K562 (cell line): Measurements from ENCODE around the gene MNDA. TPM values are rescaled to one million over a fixed set of nuclear protein-coding genes. Genes with fewer than 3 reads are reported as not detected.

Experiments
- ELF2 ChIP-seq: fragments of 250-450 bp; sonication (Bioruptor Pico); IDR thresholded peaks from 2 replicates; pipeline ENCODE4 v1.5.0; 2021; ENCODE audit warnings: mild to moderate bottlenecking
- FOXK1 ChIP-seq: sonication (generic); formaldehyde crosslinking; IDR thresholded peaks from 2 replicates; pipeline ENCODE4 v1.8.0; 2022; ENCODE audit warnings: missing genetic modification reagents, mild to moderate bottlenecking, borderline replicate concordance
- HMG20A ChIP-seq: fragments of 450-650 bp; formaldehyde crosslinking; conservative IDR thresholded peaks from 2 replicates; pipeline ENCODE4 v1.4.0; 2020; ENCODE audit warnings: mild to moderate bottlenecking, mixed read lengths
- IRF1 ChIP-seq: sonication (generic); formaldehyde crosslinking; IDR thresholded peaks from 2 replicates; pipeline ENCODE4 v1.8.0; 2022; ENCODE audit warnings: missing genetic modification reagents, mild to moderate bottlenecking, borderline replicate concordance
- KAT8 ChIP-seq: fragments of 450-650 bp; IDR thresholded peaks from 2 replicates; pipeline ENCODE4 v1.6.1; 2016; ENCODE audit warnings: low read depth, mild to moderate bottlenecking
- KLF13 ChIP-seq: fragments of 450-650 bp; IDR thresholded peaks from 2 replicates; pipeline ENCODE4 v1.6.1; 2016; ENCODE audit warnings: missing genetic modification characterization, low read depth, mild to moderate bottlenecking, missing compliant biosample characterization, moderate library complexity, borderline replicate concordance
- NFIC ChIP-seq: fragments of 450-650 bp; IDR thresholded peaks from 2 replicates; pipeline ENCODE4 v1.6.1; 2017; ENCODE audit warnings: mild to moderate bottlenecking, inconsistent platforms
- PHTF2 ChIP-seq: fragments of 250-450 bp; sonication (Bioruptor Pico); IDR thresholded peaks from 2 replicates; pipeline ENCODE4 v1.5.0; 2021; ENCODE audit warnings: mild to moderate bottlenecking
- SRSF7 ChIP-seq: fragments of 200-400 bp; formaldehyde crosslinking; optimal IDR thresholded peaks from 2 replicates; pipeline ENCODE3; 2017; ENCODE audit warnings: mild to moderate bottlenecking, low read depth, low read length
- TCF15 ChIP-seq: fragments of 250-450 bp; sonication (Bioruptor Pico); IDR thresholded peaks from 2 replicates; pipeline ENCODE4 v1.8.0; 2022; ENCODE audit warnings: moderate library complexity, mild to moderate bottlenecking, inconsistent platforms
- TFE3 ChIP-seq: fragments of 450-650 bp; formaldehyde crosslinking; IDR thresholded peaks from 2 replicates; pipeline ENCODE4 v1.4.0; 2020; ENCODE audit warnings: mild to moderate bottlenecking, mixed read lengths
- THRAP3 ChIP-seq: fragments of 450-650 bp; IDR thresholded peaks from 2 replicates; pipeline ENCODE4 v1.6.1; 2016; ENCODE audit warnings: mild to moderate bottlenecking, inconsistent platforms, borderline replicate concordance
- ZBTB49 ChIP-seq: sonication (generic); formaldehyde crosslinking; IDR thresholded peaks from 2 replicates; pipeline ENCODE4 v1.8.0; 2022; ENCODE audit warnings: missing genetic modification reagents, mild to moderate bottlenecking, borderline replicate concordance
- ZNF316 ChIP-seq: fragments of 450-650 bp; IDR thresholded peaks from 2 replicates; pipeline ENCODE4 v1.6.1; 2016
- ZNF695 ChIP-seq: fragments of 450-650 bp; formaldehyde crosslinking; IDR thresholded peaks from 2 replicates; pipeline ENCODE4 v1.4.0; 2020; ENCODE audit warnings: mild to moderate bottlenecking, moderate library complexity
- ZNF780A ChIP-seq: fragments of 250-450 bp; sonication (Bioruptor Pico); IDR thresholded peaks from 2 replicates; pipeline ENCODE4 v1.5.0; 2021; ENCODE audit warnings: mild to moderate bottlenecking
- polyA plus RNA-seq, 8 experiments: library from polyadenylated mRNA; depleted of rRNA in 4 of 8; stranded (reverse) in 5 of 8; unstranded in 3 of 8; fragments of >200 nt; fragmentation: Nextera tagmentation in 2 of 8; fragmentation: Illumina TruSeq in 1 of 8; extraction: Ambion mirVana in 2 of 8; extraction: Trizol in 1 of 8; gene quantifications; 2 replicates each; pipeline versions ENCODE4 v1.2.1 to v1.2.3, GENCODE V29; 2011 to 2014; ENCODE audit warnings: inconsistent platforms in 1 of 8, missing spikeins in 1 of 8
- total RNA-seq, 7 experiments: library from RNA; depleted of rRNA in 6 of 7; stranded (reverse); fragments of >200 nt in 6 of 7; fragmentation: Illumina TruSeq in 2 of 7; extraction: Trizol in 2 of 7; gene quantifications; 2 replicates each; pipeline versions ENCODE4 v1.2.1 to v1.2.3, GENCODE V29; 2011 to 2021; ENCODE audit warnings: low replicate concordance in 1 of 7
- TF ChIP-seq, protein P1 (sequence below): IDR thresholded peaks from 2 replicates; pipeline ENCODE4 v1.6.1; 2011; ENCODE audit warnings: borderline replicate concordance, low read depth, mild to moderate bottlenecking, moderate library complexity, low read length; ENCODE audit not compliant: insufficient read depth, poor library complexity, severe bottlenecking
- TF ChIP-seq, protein P2 (sequence below): fragments of 250-450 bp; sonication (Bioruptor Pico); IDR thresholded peaks from 2 replicates; pipeline ENCODE4 v1.8.0; 2021; ENCODE audit warnings: moderate library complexity, mild to moderate bottlenecking, inconsistent platforms

Gene MNDA
- total and polyA plus RNA-seq, 9 of the 15 experiments (the other 6 are each of a cell fraction or from before 2014, with no cell fraction given): 0.08 to 0.14 (median 0.09) TPM; not detected in 6

- TF ChIP-seq TCF15 (CRISPR knock-in tag): no peak
- TF ChIP-seq ZBTB49: no peak
- TF ChIP-seq FOXK1 (CRISPR knock-in tag): no peak
- no peak for TF ChIP-seq HMG20A (CRISPR knock-in tag)
- TF ChIP-seq ELF2: no peak
- TF ChIP-seq PHTF2 (CRISPR knock-in tag): no peak
- no peak for TF ChIP-seq TFE3 (CRISPR knock-in tag)
- TF ChIP-seq, protein P1, sequence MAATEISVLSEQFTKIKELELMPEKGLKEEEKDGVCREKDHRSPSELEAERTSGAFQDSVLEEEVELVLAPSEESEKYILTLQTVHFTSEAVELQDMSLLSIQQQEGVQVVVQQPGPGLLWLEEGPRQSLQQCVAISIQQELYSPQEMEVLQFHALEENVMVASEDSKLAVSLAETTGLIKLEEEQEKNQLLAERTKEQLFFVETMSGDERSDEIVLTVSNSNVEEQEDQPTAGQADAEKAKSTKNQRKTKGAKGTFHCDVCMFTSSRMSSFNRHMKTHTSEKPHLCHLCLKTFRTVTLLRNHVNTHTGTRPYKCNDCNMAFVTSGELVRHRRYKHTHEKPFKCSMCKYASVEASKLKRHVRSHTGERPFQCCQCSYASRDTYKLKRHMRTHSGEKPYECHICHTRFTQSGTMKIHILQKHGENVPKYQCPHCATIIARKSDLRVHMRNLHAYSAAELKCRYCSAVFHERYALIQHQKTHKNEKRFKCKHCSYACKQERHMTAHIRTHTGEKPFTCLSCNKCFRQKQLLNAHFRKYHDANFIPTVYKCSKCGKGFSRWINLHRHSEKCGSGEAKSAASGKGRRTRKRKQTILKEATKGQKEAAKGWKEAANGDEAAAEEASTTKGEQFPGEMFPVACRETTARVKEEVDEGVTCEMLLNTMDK: no peak
- TF ChIP-seq IRF1 (CRISPR knock-in tag): no peak
- TF ChIP-seq, protein P2, sequence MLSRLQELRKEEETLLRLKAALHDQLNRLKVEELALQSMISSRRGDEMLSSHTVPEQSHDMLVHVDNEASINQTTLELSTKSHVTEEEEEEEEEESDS (CRISPR knock-in tag): no peak
- TF ChIP-seq ZNF780A (CRISPR knock-in tag): no peak
- no peak for TF ChIP-seq SRSF7
- peak; percentile 91 for TF ChIP-seq ZNF316
- TF ChIP-seq KLF13 (tag): no peak
- no peak for TF ChIP-seq KAT8
- TF ChIP-seq NFIC: peak; percentile 69
- TF ChIP-seq ZNF695: no peak
- no peak for TF ChIP-seq THRAP3
These were observed 11.4 kb upstream of the MNDA start (continued) for GRCh38 chr1:158819461-158820443.
